ENCODE data around the gene STX18. TPM values are rescaled to one million over a fixed set of nuclear protein-coding genes. Genes with fewer than 3 reads are reported as not detected.
"Not testable (repeated sequence)": the region's sequence is repeated elsewhere in the genome, so short reads cannot be mapped to it uniquely, and the experiment has no call there.

The STX18 gene
- total and polyA plus RNA-seq, 8 donors = 18.6 to 60.6 (median 51.9) TPM

- Histone ChIP-seq H3K9me3 (no peaks in the 10 kb centered on the region), H3K4me1 (no peaks in the 10 kb centered on the region), H3K27ac (no peak overlapping the region), H3K36me3 (peaks cover 0 to 3% of the 10 kb centered on the region in 2 donors), H3K4me3 (no peak overlapping the region), H3K27me3 (no peaks in the 10 kb centered on the region)
- intact Hi-C loops (cut with DNase I) = no loop called here
- no peak for TF ChIP-seq CTCF (IDR thresholded peaks at IDR 0.05)
- DNase-seq = no peak
- no peak for ATAC-seq
These were observed 64.5 kb downstream of the STX18 start for GRCh38 chr4:4477391-4477790.

GRCh38 chr4:4474476-4474875 lies 67.4 kb downstream of the STX18 start:
- Histone ChIP-seq H3K4me1 (no peaks in the 10 kb centered on the region), H3K4me3 (no peak overlapping the region), H3K27me3 (no peaks in the 10 kb centered on the region), H3K9me3 (no peaks in the 10 kb centered on the region), H3K27ac (no peak overlapping the region), H3K36me3 (peaks cover 0 to 21% of the 10 kb centered on the region in 2 donors)
- intact Hi-C loops (cut with DNase I) = no loop called here
- DNase-seq (no peak), ATAC-seq (no peak)
- TF ChIP-seq CTCF (IDR thresholded peaks at IDR 0.05) = no peak

- H3K9me3 ChIP-seq = no peaks in the 10 kb centered on the region
- intact Hi-C loops (cut with DNase I) = no loop called here
- H3K27me3 ChIP-seq = no peaks in the 10 kb centered on the region
- no peak for TF ChIP-seq CTCF (IDR thresholded peaks at IDR 0.05)
- H3K27ac ChIP-seq = no peak overlapping the region
- peaks cover 0 to 38% of the 10 kb centered on the region in 2 donors for H3K36me3 ChIP-seq
- H3K4me1 ChIP-seq = no peaks in the 10 kb centered on the region
- ATAC-seq = no peak
- no peak overlapping the region for H3K4me3 ChIP-seq
- no peak for DNase-seq
These were observed 69.4 kb downstream of the STX18 start for GRCh38 chr4:4472344-4472958.

- Histone ChIP-seq H3K27ac (no peak overlapping the region), H3K27me3 (no peaks in the 10 kb centered on the region), H3K4me3 (no peak overlapping the region), H3K36me3 (peaks cover 0 to 51% of the 10 kb centered on the region in 2 donors), H3K9me3 (no peaks in the 10 kb centered on the region), H3K4me1 (no peaks in the 10 kb centered on the region)
- DNase-seq = no peak
- no peak for ATAC-seq
- intact Hi-C loops (cut with DNase I) = no loop called here
- no peak for TF ChIP-seq CTCF (IDR thresholded peaks at IDR 0.05)
These were observed 70.7 kb downstream of the STX18 start for GRCh38 chr4:4471195-4471594.

DNA sequence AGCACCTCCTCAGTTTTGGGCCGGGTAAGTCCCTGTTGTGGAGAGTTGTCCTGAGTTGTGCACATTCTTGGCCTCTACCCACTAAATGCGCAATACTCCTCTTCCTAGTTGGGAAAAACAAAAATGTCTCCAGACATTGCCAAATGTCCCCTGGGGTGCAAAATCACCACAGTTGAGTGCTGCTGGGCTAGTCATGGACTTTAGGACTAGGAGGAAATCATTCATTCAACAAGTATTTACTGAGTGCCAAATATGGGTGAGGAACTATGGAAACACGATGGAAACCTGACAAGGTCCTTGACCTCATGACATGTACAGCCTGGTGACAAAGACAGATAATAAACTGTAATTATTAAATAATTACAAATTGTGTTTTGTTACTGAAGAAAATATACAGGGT lies 71.6 kb downstream of the STX18 start:
- ATAC-seq = no peak

GRCh38 chr4:4465238-4465637 lies 76.6 kb downstream of the STX18 start:
- H3K27ac ChIP-seq; H3K4me1 ChIP-seq; H3K9me3 ChIP-seq; ATAC-seq; DNase-seq; H3K27me3 ChIP-seq; intact Hi-C loops (cut with DNase I); H3K4me3 ChIP-seq: not testable (repeated sequence)
- peaks cover 0 to 56% of the 10 kb centered on the region in 2 donors for H3K36me3 ChIP-seq

More for the DNA sequence above, 71.6 kb downstream of the STX18 start:
- TF ChIP-seq CTCF (IDR thresholded peaks at IDR 0.05) = no peak
- Histone ChIP-seq H3K9me3 (no peaks in the 10 kb centered on the region), H3K4me3 (no peak overlapping the region), H3K27ac (no peak overlapping the region), H3K27me3 (no peaks in the 10 kb centered on the region), H3K36me3 (peaks cover 0 to 61% of the 10 kb centered on the region in 2 donors), H3K4me1 (no peaks in the 10 kb centered on the region)
- intact Hi-C loops (cut with DNase I) = no loop called here
- DNase-seq = no peak
